Gastrocnemius medialis (tissue), 4 donors: Measurements from ENCODE around the gene ANKLE1.

ENCODE experiments used
- CTCF ChIP-seq, 5 experiments: fragments of 450-650 bp in 3 of 5; fragments of 200-600 bp in 2 of 5; sonication (generic) in 2 of 5; IDR thresholded peaks in 4 of 5; conservative IDR thresholded peaks in 1 of 5; 1 replicate in 4 of 5; 2 replicates in 1 of 5; pipeline ENCODE4 v1.5.1; 2016 to 2019; ENCODE audit warnings: antibody characterized with exemption in 5 of 5, mild to moderate bottlenecking in 3 of 5, moderate library complexity in 3 of 5
- POLR2A ChIP-seq, 2 donors: fragments of 450-650 bp; IDR thresholded peaks; one replicate each; pipeline ENCODE4 v1.6.1; 2017; ENCODE audit warnings: antibody characterized with exemption in 2 of 2, mild to moderate bottlenecking in 2 of 2, moderate library complexity in 2 of 2

DNA sequence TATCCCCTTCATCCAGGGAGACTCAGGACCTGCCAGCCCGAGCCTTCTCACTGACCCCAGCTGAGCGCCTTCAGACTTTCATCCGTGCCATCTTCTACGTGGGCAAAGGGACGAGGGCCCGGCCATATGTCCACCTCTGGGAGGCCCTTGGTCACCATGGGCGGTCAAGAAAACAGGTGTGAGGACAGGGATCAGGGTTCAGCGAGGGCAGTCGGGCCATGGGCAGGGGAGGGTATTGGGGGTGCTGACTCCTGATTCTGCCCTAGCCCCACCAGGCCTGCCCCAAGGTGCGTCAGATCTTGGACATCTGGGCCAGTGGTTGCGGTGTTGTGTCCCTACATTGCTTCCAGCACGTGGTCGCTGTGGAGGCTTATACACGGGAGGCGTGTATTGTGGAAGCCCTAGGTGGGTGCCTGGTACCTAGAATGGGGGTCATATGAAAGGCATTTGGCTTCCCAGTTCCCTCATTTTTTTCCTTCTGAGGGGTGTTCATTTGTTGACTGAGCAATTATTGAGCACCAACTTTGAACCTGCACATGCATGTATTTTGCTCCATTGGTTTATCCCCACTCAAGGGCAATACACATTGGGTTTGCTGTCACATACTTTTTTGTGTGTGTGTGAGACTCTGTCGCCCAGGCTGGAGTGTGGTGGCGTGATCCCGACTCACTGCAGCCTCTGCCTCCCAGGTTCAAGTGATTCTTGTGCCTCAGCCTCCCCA lies 3.9 kb downstream of the ANKLE1 start:
- TF ChIP-seq CTCF (IDR thresholded peaks at IDR 0.05 in 4 of 5, conservative IDR thresholded peaks at IDR 0.05 in 1 of 5) (no peak), POLR2A (IDR thresholded peaks at IDR 0.05) (no peak)
